ENCODE measurements around the gene HKDC1. TPM values are rescaled to one million over a fixed set of nuclear protein-coding genes. Genes with fewer than 3 reads are reported as not detected.

Gene HKDC1
- polyA plus RNA-seq, 1 donor = 91.5 TPM

DNA sequence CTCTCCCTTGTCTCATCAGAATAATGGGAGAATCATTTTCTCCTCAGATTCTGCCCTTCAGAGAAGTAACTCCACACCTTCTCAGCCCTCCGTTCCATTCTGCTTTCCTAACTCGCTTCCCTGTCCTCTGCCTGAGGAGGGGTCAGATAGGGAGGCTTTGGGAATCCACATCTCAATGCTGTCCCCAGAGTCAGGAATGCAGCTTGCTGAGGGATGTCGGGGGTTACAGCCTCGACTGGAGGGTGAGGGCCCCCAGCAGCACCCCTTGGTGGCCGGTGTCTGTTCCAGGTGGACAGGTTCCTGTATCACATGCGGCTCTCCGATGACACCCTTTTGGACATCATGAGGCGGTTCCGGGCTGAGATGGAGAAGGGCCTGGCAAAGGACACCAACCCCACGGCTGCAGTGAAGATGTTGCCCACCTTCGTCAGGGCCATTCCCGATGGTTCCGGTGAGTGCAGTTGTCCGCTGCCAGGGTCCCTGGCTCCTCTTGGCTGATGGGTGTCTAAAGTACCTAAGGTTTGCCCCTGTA lies 6.9 kb downstream of the HKDC1 start:
- peaks cover 76% of the 10 kb centered on the region for H3K4me1 ChIP-seq (ENCODE audit: control insufficient read depth, insufficient read depth, low read length)
- H3K27ac ChIP-seq (ENCODE audit: low read length) = peak overlapping the region; percentile 99
- peaks cover 42% of the 10 kb centered on the region for H3K36me3 ChIP-seq (ENCODE audit: control insufficient read depth, insufficient read depth, low read length)
- no CpG with 5 or more reads among the region's 14 CpGs for WGBS (ENCODE audit: insufficient coverage, low lambda C conversion rate)
- H3K27me3 ChIP-seq (ENCODE audit: control insufficient read depth, insufficient read depth, low read length) = no peaks in the 10 kb centered on the region
- no peak for DNase-seq
- H3K9me3 ChIP-seq (ENCODE audit: control insufficient read depth, low read depth, low read length) = no peaks in the 10 kb centered on the region
- H3K4me3 ChIP-seq (ENCODE audit: low read length) = no peak overlapping the region

DNA sequence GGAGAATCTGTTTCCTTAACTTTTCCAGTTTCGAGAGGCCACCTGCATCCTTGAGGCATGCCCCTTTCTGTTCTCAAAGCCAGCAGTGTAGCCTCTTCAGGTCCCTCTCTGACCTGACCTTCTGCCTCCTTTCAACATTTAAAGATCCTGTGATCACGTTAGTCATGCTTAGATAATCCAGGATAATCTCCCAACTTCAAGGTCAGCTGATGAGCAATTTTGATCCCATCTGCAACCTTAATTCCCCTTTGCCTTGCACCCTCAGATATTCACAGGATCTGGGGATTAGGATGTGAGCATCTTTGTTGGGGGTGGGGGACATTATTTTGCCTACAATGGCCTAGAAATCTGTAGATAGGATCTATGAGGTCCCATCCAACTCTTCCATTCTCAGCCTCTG lies 8.0 kb downstream of the HKDC1 start:
- Histone ChIP-seq H3K4me1 (ENCODE audit: control insufficient read depth, insufficient read depth, low read length) (peaks cover 77% of the 10 kb centered on the region), H3K27ac (ENCODE audit: low read length) (peak overlapping the region; percentile 95), H3K36me3 (ENCODE audit: control insufficient read depth, insufficient read depth, low read length) (peaks cover 54% of the 10 kb centered on the region), H3K9me3 (ENCODE audit: control insufficient read depth, low read depth, low read length) (no peaks in the 10 kb centered on the region), H3K4me3 (ENCODE audit: low read length) (no peak overlapping the region), H3K27me3 (ENCODE audit: control insufficient read depth, insufficient read depth, low read length) (no peaks in the 10 kb centered on the region)
- no peak for DNase-seq
- WGBS (ENCODE audit: insufficient coverage, low lambda C conversion rate) = no CpG with 5 or more reads among the region's 2 CpGs

DNA sequence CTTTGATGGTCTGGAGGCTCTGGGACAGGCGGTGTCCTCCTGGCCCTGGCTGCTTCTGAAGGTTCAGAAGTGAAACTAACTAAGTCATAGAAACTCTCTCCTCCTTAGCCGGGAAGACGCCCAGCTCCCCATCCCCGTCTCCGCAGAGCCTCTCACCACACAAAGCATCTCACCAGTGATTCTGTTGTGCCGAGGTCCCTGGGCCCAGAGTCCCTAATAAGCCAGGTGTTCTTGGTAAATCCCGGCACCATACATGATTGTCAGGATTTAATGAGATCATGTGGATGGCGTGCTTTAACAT lies 9.4 kb downstream of the HKDC1 start:
- no peaks in the 10 kb centered on the region for H3K9me3 ChIP-seq (ENCODE audit: control insufficient read depth, low read depth, low read length)
- no peak overlapping the region for H3K4me3 ChIP-seq (ENCODE audit: low read length)
- H3K36me3 ChIP-seq (ENCODE audit: control insufficient read depth, insufficient read depth, low read length) = peaks cover 64% of the 10 kb centered on the region
- peaks cover 67% of the 10 kb centered on the region for H3K4me1 ChIP-seq (ENCODE audit: control insufficient read depth, insufficient read depth, low read length)
- H3K27me3 ChIP-seq (ENCODE audit: control insufficient read depth, insufficient read depth, low read length) = no peaks in the 10 kb centered on the region
- peak overlapping the region; percentile 88 for H3K27ac ChIP-seq (ENCODE audit: low read length)
- DNase-seq = peak in 1 of 2 donors; percentile 99
- no CpG with 5 or more reads among the region's 8 CpGs for WGBS (ENCODE audit: insufficient coverage, low lambda C conversion rate)

DNA sequence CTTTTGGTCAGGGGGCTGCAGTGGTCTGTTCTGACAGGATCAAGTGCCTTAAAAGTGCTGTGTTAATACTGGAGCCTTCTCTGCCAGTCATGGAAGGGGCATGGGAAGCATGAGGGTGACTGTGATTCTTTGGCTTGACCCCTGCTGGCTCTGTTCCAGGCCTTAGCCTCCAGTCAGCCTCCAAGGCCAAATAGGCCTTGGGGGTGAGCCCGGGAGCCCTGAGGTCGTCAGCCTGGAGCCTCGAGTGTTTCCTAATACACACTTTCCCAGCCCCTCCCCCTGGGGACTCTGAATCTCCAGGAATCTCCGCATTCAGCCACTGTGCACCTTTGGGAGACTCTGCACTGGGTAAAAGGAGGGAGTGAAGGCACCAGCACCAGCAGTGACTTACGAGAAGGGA lies 10.0 kb downstream of the HKDC1 start:
- no peaks in the 10 kb centered on the region for H3K27me3 ChIP-seq (ENCODE audit: control insufficient read depth, insufficient read depth, low read length)
- H3K36me3 ChIP-seq (ENCODE audit: control insufficient read depth, insufficient read depth, low read length) = peaks cover 68% of the 10 kb centered on the region
- no CpG with 5 or more reads among the region's 5 CpGs for WGBS (ENCODE audit: insufficient coverage, low lambda C conversion rate)
- peak overlapping the region; percentile 88 for H3K27ac ChIP-seq (ENCODE audit: low read length)
- DNase-seq = peak in 1 of 2 donors; percentile 17
- H3K9me3 ChIP-seq (ENCODE audit: control insufficient read depth, low read depth, low read length) = no peaks in the 10 kb centered on the region
- H3K4me1 ChIP-seq (ENCODE audit: control insufficient read depth, insufficient read depth, low read length) = peaks cover 62% of the 10 kb centered on the region
- no peak overlapping the region for H3K4me3 ChIP-seq (ENCODE audit: low read length)

DNA sequence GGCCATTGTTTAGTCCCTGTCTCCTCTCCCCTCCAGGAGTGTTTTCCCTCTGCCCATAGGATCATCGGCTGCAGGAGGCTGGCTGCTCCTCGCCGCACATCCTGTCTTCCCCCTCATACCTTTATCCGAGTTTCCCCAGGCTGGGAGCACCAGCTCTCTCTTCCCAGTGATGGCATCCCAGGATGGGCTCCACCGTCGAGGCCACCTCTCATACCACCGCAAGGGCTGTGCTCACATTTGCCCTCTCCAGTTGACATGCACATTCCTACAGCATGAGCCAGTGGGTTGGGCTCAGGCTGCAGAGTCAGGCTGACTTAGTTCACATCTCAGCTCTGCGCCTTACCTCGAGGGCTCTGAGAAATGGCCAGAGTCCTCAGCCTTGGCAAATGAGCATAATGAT lies 12.1 kb downstream of the HKDC1 start:
- no CpG with 5 or more reads among the region's 9 CpGs for WGBS (ENCODE audit: insufficient coverage, low lambda C conversion rate)
- Histone ChIP-seq H3K36me3 (ENCODE audit: control insufficient read depth, insufficient read depth, low read length) (peaks cover 67% of the 10 kb centered on the region), H3K4me3 (ENCODE audit: low read length) (no peak overlapping the region), H3K9me3 (ENCODE audit: control insufficient read depth, low read depth, low read length) (no peaks in the 10 kb centered on the region), H3K27ac (ENCODE audit: low read length) (peak overlapping the region; percentile 24), H3K4me1 (ENCODE audit: control insufficient read depth, insufficient read depth, low read length) (peaks cover 41% of the 10 kb centered on the region), H3K27me3 (ENCODE audit: control insufficient read depth, insufficient read depth, low read length) (no peaks in the 10 kb centered on the region)
- DNase-seq = peak in 1 of 2 donors; percentile 29

DNA sequence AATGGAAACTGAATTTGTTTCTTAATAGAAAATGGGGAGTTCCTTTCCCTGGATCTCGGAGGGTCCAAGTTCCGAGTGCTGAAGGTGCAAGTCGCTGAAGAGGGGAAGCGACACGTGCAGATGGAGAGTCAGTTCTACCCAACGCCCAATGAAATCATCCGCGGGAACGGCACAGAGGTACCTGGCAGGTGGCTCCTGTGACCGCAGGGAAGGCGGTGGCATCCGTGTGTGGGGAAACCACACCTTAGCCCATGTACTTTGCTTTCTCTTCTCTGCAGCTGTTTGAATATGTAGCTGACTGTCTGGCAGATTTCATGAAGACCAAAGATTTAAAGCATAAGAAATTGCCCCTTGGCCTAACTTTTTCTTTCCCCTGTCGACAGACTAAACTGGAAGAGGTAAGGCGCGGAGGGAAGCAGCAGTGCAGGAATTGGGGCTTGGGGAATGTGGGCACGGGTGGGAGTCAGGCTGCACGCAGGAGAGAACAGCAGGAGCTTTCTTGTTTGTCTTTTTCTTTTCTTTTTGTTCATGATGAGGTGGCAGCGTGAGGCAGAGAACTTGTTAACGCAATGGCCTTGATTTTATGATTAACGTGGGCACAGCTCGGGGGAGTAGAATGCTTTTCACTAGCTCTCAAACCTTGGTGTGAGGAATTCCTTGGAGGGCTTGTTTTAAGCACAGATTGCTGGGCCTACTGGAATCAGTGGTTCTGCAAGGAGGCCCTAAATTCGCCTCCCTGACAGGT lies 12.8 kb downstream of the HKDC1 start:
- peaks cover 62% of the 10 kb centered on the region for H3K36me3 ChIP-seq (ENCODE audit: control insufficient read depth, insufficient read depth, low read length)
- H3K4me3 ChIP-seq (ENCODE audit: low read length) = no peak overlapping the region
- H3K27ac ChIP-seq (ENCODE audit: low read length) = peak overlapping the region; percentile 24
- no CpG with 5 or more reads among the region's 22 CpGs for WGBS (ENCODE audit: insufficient coverage, low lambda C conversion rate)
- peaks cover 37% of the 10 kb centered on the region for H3K4me1 ChIP-seq (ENCODE audit: control insufficient read depth, insufficient read depth, low read length)
- H3K27me3 ChIP-seq (ENCODE audit: control insufficient read depth, insufficient read depth, low read length) = no peaks in the 10 kb centered on the region
- no peaks in the 10 kb centered on the region for H3K9me3 ChIP-seq (ENCODE audit: control insufficient read depth, low read depth, low read length)
- peak in 1 of 2 donors; percentile 27 for DNase-seq

DNA sequence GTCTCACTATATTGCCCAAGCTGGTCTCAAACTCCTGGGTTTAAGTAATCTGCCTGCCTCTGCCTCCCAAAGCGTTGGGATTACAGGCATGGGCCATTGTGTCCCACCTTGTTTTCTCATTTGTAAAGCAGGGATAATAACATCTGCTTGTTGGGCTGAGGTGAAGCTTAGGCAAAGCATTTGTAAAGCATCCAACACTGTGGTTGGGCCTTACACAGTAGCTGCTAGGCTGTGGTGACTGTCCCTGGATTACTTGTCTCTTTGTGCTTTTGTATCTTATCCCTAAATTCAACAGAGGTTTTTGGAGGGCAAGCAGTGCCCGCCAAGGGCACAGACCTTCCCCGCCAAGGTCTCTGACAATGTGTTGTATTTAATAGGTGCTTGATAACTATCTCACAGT lies 14.3 kb downstream of the HKDC1 start:
- no peak for DNase-seq
- Histone ChIP-seq H3K9me3 (ENCODE audit: control insufficient read depth, low read depth, low read length) (no peaks in the 10 kb centered on the region), H3K36me3 (ENCODE audit: control insufficient read depth, insufficient read depth, low read length) (peaks cover 62% of the 10 kb centered on the region), H3K4me3 (ENCODE audit: low read length) (no peak overlapping the region), H3K4me1 (ENCODE audit: control insufficient read depth, insufficient read depth, low read length) (peaks cover 23% of the 10 kb centered on the region), H3K27me3 (ENCODE audit: control insufficient read depth, insufficient read depth, low read length) (no peaks in the 10 kb centered on the region), H3K27ac (ENCODE audit: low read length) (no peak overlapping the region)
- no CpG with 5 or more reads among the region's 3 CpGs for WGBS (ENCODE audit: insufficient coverage, low lambda C conversion rate)

DNA sequence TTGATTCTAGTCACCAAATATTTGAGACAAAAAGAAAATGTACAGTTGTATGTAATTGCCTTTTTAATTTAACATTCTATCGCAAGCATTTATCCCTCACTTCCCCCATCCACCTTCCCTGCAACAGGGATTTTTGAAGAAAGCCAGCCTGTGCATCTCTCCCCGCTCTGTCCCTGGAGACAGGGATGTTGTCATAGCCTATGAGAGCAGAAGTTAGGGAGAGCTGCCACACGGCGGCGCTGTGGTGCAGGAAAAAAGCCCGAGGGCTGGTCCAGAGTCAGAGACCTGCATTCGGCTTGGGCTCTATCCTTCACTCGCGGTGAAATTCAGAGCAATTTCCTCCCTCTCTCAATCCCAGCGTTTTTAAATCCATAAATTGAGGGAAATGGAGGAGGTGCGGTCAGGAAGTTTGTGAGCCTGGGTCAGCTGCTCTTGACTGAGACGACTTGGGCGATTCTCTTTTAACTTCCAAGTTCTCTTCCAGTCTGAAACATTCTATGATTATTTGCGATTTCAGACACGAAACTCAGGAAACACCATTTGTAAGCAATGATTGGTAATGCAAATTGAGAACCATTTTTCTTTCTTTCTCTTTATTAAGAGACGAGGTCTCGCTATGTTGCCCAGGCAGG lies 17.5 kb downstream of the HKDC1 start:
- Histone ChIP-seq H3K4me1 (ENCODE audit: control insufficient read depth, insufficient read depth, low read length) (peaks cover under 1% of the 10 kb centered on the region), H3K27me3 (ENCODE audit: control insufficient read depth, insufficient read depth, low read length) (no peaks in the 10 kb centered on the region), H3K9me3 (ENCODE audit: control insufficient read depth, low read depth, low read length) (no peaks in the 10 kb centered on the region), H3K36me3 (ENCODE audit: control insufficient read depth, insufficient read depth, low read length) (peaks cover 55% of the 10 kb centered on the region), H3K4me3 (ENCODE audit: low read length) (no peak overlapping the region), H3K27ac (ENCODE audit: low read length) (no peak overlapping the region)
- peak; percentile 68 to 74 for DNase-seq
- WGBS (ENCODE audit: insufficient coverage, low lambda C conversion rate) = no CpG with 5 or more reads among the region's 17 CpGs

DNA sequence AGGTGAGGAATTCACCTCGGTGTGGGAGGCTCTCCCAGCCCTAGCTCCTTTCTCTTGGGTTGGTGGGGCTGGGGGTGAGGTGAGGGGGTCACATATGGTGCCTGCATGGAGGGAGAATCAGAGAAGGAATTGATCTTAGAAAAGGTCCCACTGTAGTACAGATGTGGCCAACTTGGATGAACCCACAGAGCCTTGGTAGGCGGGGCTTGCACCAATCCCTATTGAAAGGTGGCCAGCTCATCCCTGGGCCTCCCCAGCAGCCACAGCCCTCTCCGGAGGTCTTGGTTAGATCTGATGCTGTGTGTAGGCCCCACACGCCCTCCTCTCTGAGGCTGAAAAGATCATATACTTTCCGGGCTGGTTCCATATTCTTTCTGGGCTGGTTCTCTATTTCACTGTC lies 19.0 kb downstream of the HKDC1 start:
- DNase-seq = no peak
- H3K27ac ChIP-seq (ENCODE audit: low read length) = no peak overlapping the region
- no peaks in the 10 kb centered on the region for H3K9me3 ChIP-seq (ENCODE audit: control insufficient read depth, low read depth, low read length)
- H3K27me3 ChIP-seq (ENCODE audit: control insufficient read depth, insufficient read depth, low read length) = no peaks in the 10 kb centered on the region
- H3K4me1 ChIP-seq (ENCODE audit: control insufficient read depth, insufficient read depth, low read length) = no peaks in the 10 kb centered on the region
- no CpG with 5 or more reads among the region's 5 CpGs for WGBS (ENCODE audit: insufficient coverage, low lambda C conversion rate)
- H3K4me3 ChIP-seq (ENCODE audit: low read length) = no peak overlapping the region
- H3K36me3 ChIP-seq (ENCODE audit: control insufficient read depth, insufficient read depth, low read length) = peaks cover 55% of the 10 kb centered on the region

DNA sequence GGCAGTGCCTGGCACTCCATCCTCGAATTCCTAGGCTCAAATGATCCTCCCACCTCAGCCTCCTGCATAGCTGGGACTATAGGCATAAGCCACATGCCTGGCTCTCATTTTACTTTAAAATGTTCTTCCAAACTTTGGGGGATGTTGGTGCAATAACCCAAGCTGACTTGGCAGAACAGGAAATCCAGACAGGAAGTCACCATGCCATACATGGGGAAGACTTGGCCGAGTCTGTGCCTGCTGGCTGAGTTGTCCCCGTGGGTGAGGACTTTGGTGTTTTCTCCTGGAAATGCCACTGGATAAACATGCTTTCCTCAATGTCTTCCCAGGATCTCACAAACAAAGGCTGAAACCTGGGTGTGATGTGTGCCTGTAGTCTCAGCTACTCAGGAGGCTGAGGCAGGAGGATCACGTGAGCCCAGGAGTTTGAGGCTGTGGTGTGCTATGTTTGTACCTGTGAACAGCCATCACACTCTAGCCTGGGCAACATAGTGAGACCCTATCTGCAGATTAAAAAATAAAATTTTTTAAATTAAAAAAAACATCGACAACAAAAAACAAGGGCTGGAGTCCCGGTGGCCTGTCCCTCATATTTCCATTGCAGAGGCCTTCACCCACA lies 19.8 kb downstream of the HKDC1 start:
- 100% methylated on average over 2 of the region's 6 CpGs for WGBS (ENCODE audit: insufficient coverage, low lambda C conversion rate)
- no peaks in the 10 kb centered on the region for H3K27me3 ChIP-seq (ENCODE audit: control insufficient read depth, insufficient read depth, low read length)

More for the DNA sequence above, 19.8 kb downstream of the HKDC1 start:
- Histone ChIP-seq H3K27ac (ENCODE audit: low read length) (no peak overlapping the region), H3K9me3 (ENCODE audit: control insufficient read depth, low read depth, low read length) (no peaks in the 10 kb centered on the region), H3K4me1 (ENCODE audit: control insufficient read depth, insufficient read depth, low read length) (no peaks in the 10 kb centered on the region), H3K36me3 (ENCODE audit: control insufficient read depth, insufficient read depth, low read length) (peaks cover 51% of the 10 kb centered on the region), H3K4me3 (ENCODE audit: low read length) (no peak overlapping the region)
- DNase-seq = no peak
